KMS-11 (cell line): ENCODE results near the gene DMRTB1.

Source experiments
- H2AFZ ChIP-seq: fragments of 200-600 bp; sonication (generic); 2 replicates; pipeline ENCODE4 v1.6.1; 2016; ENCODE audit warnings: antibody characterized with exemption, mixed run types, low read depth
- H3K27ac ChIP-seq: fragments of 200-600 bp; sonication (generic); 2 replicates; pipeline ENCODE4 v1.6.1; 2016; ENCODE audit warnings: mild to moderate bottlenecking, mixed run types
- H3K27me3 ChIP-seq: fragments of 200-600 bp; sonication (generic); 2 replicates; pipeline ENCODE4 v1.6.1; 2017; ENCODE audit warnings: mild to moderate bottlenecking, low read depth, mixed run types, moderate library complexity; ENCODE audit not compliant: insufficient read depth
- H3K36me3 ChIP-seq: fragments of 200-600 bp; sonication (generic); 2 replicates; pipeline ENCODE4 v1.6.1; 2017; ENCODE audit warnings: mild to moderate bottlenecking, mixed run types; ENCODE audit not compliant: insufficient read depth
- H3K4me1 ChIP-seq: fragments of 200-600 bp; sonication (generic); 2 replicates; pipeline ENCODE4 v1.6.1; 2016; ENCODE audit warnings: mild to moderate bottlenecking, low read depth, mixed run types; ENCODE audit not compliant: poor library complexity, severe bottlenecking
- H3K4me2 ChIP-seq: fragments of 200-600 bp; sonication (generic); 2 replicates; pipeline ENCODE4 v1.7.0; 2016; ENCODE audit warnings: mild to moderate bottlenecking, mixed run types
- H3K4me3 ChIP-seq: fragments of 200-600 bp; sonication (generic); IDR thresholded peaks from 2 replicates; pipeline ENCODE4 v1.6.1; 2017; ENCODE audit warnings: low read depth, low read length, mixed read lengths; ENCODE audit not compliant: insufficient read depth
- H3K79me2 ChIP-seq: fragments of 200-600 bp; sonication (generic); 2 replicates; pipeline ENCODE4 v1.6.1; 2016; ENCODE audit warnings: low read depth, mixed run types; ENCODE audit not compliant: insufficient read depth
- H3K9ac ChIP-seq: fragments of 200-600 bp; sonication (generic); 2 replicates; pipeline ENCODE4 v1.6.1; 2016; ENCODE audit warnings: mild to moderate bottlenecking, mixed run types
- H4K20me1 ChIP-seq: fragments of 200-600 bp; sonication (generic); 2 replicates; pipeline ENCODE4 v1.6.1; 2016; ENCODE audit warnings: mild to moderate bottlenecking, mixed run types; ENCODE audit not compliant: insufficient read depth
- TF ChIP-seq, protein P1 (sequence below): fragments of 200-600 bp; sonication (generic); conservative IDR thresholded peaks from 2 replicates; pipeline ENCODE4 v1.6.1; 2017; ENCODE audit warnings: low read depth, mild to moderate bottlenecking, antibody characterized with exemption, low read length, moderate library complexity, mixed read lengths

DMRTB1 gene

DNA sequence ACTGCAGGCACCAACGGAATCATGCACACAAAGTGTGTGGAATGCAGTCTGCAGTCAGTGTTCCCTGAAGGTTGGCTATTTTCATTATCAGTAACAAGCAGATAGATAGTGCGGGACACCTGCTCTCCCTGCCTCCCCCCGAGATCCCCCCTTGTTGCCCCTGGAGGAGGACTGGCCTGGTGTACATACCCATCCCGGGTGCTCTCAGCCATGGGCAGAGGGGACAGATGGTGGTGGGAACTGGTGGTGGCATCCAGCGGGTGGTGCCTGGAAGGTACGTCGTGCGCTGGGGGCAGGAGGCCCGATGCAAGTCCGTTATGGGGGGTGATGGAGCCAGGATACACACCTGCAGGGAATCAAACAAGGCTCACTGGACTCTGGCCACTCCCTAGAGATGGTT, 55.2 kb downstream of the DMRTB1 start:
- Histone ChIP-seq H3K36me3 (no peaks in the 10 kb centered on the region), H4K20me1 (no peaks in the 10 kb centered on the region), H3K4me3 (no peak overlapping the region), H3K4me2 (no peak overlapping the region), H3K4me1 (no peaks in the 10 kb centered on the region), H3K9ac (no peak overlapping the region), H2AFZ (no peak overlapping the region), H3K79me2 (no peaks in the 10 kb centered on the region), H3K27me3 (no peaks in the 10 kb centered on the region), H3K27ac (no peak overlapping the region)
- TF ChIP-seq, protein P1, sequence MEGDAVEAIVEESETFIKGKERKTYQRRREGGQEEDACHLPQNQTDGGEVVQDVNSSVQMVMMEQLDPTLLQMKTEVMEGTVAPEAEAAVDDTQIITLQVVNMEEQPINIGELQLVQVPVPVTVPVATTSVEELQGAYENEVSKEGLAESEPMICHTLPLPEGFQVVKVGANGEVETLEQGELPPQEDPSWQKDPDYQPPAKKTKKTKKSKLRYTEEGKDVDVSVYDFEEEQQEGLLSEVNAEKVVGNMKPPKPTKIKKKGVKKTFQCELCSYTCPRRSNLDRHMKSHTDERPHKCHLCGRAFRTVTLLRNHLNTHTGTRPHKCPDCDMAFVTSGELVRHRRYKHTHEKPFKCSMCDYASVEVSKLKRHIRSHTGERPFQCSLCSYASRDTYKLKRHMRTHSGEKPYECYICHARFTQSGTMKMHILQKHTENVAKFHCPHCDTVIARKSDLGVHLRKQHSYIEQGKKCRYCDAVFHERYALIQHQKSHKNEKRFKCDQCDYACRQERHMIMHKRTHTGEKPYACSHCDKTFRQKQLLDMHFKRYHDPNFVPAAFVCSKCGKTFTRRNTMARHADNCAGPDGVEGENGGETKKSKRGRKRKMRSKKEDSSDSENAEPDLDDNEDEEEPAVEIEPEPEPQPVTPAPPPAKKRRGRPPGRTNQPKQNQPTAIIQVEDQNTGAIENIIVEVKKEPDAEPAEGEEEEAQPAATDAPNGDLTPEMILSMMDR: no peak

GRCh38 chr1:53516181-53516580, 57.0 kb downstream of the DMRTB1 start:
- no peak overlapping the region for H3K4me2 ChIP-seq
- no peak overlapping the region for H3K9ac ChIP-seq
- H4K20me1 ChIP-seq: no peaks in the 10 kb centered on the region
- no peak overlapping the region for H3K4me3 ChIP-seq
- TF ChIP-seq, protein P1: no peak
- H3K36me3 ChIP-seq: no peaks in the 10 kb centered on the region
- no peaks in the 10 kb centered on the region for H3K4me1 ChIP-seq
- H3K27me3 ChIP-seq: no peaks in the 10 kb centered on the region
- no peak overlapping the region for H2AFZ ChIP-seq
- H3K27ac ChIP-seq: no peak overlapping the region
- H3K79me2 ChIP-seq: no peaks in the 10 kb centered on the region
